Measurements from ENCODE around the gene STAMBPL1.

GRCh38 chr10:88908194-88908593 lies 28.1 kb downstream of the STAMBPL1 start:
- TF ChIP-seq, protein P1, sequence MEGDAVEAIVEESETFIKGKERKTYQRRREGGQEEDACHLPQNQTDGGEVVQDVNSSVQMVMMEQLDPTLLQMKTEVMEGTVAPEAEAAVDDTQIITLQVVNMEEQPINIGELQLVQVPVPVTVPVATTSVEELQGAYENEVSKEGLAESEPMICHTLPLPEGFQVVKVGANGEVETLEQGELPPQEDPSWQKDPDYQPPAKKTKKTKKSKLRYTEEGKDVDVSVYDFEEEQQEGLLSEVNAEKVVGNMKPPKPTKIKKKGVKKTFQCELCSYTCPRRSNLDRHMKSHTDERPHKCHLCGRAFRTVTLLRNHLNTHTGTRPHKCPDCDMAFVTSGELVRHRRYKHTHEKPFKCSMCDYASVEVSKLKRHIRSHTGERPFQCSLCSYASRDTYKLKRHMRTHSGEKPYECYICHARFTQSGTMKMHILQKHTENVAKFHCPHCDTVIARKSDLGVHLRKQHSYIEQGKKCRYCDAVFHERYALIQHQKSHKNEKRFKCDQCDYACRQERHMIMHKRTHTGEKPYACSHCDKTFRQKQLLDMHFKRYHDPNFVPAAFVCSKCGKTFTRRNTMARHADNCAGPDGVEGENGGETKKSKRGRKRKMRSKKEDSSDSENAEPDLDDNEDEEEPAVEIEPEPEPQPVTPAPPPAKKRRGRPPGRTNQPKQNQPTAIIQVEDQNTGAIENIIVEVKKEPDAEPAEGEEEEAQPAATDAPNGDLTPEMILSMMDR (IDR thresholded peaks at IDR 0.05; ENCODE audit: poor library complexity, severe bottlenecking) = no peak
- no peak for TF ChIP-seq RAD21 (conservative IDR thresholded peaks at IDR 0.05)
- no peak for TF ChIP-seq SMC3 (conservative IDR thresholded peaks at IDR 0.05; ENCODE audit: poor library complexity)

Data from neural cell (in vitro differentiated cells).